ENCODE measurements around the gene VLDLR. TPM values are rescaled to one million over a fixed set of nuclear protein-coding genes. Genes with fewer than 3 reads are reported as not detected.

Gene VLDLR
- total and polyA plus RNA-seq, 2 of the 13 experiments (the other 11 are each of a cell fraction or from before 2014, with no cell fraction given) = 3.4 to 10.5 TPM

GRCh38 chr9:2634153-2634552 lies 12.6 kb downstream of the VLDLR start (continued):
- TF ChIP-seq TCF7 (IDR thresholded peaks at IDR 0.05; ENCODE audit: low read depth) (no peak), ELF4 (CRISPR knock-in tag; IDR thresholded peaks at IDR 0.05; ENCODE audit: borderline replicate concordance) (no peak), BCLAF1 (IDR thresholded peaks at IDR 0.05) (no peak), ZSCAN12 (CRISPR knock-in tag; IDR thresholded peaks at IDR 0.05) (no peak), SMARCC2 (IDR thresholded peaks at IDR 0.05) (no peak), ZKSCAN5 (CRISPR knock-in tag; IDR thresholded peaks at IDR 0.05) (no peak), U2AF2 (IDR thresholded peaks at IDR 0.05; ENCODE audit: low read depth, low read length) (no peak), NFYC (CRISPR knock-in tag; IDR thresholded peaks at IDR 0.05) (no peak), ZNF34 (CRISPR knock-in tag; IDR thresholded peaks at IDR 0.05; ENCODE audit: borderline replicate concordance) (no peak), ZNF782 (CRISPR knock-in tag; IDR thresholded peaks at IDR 0.05; ENCODE audit: borderline replicate concordance) (no peak), ZFP36L1 (CRISPR knock-in tag; IDR thresholded peaks at IDR 0.05) (no peak)
- TF ChIP-seq, protein P1, sequence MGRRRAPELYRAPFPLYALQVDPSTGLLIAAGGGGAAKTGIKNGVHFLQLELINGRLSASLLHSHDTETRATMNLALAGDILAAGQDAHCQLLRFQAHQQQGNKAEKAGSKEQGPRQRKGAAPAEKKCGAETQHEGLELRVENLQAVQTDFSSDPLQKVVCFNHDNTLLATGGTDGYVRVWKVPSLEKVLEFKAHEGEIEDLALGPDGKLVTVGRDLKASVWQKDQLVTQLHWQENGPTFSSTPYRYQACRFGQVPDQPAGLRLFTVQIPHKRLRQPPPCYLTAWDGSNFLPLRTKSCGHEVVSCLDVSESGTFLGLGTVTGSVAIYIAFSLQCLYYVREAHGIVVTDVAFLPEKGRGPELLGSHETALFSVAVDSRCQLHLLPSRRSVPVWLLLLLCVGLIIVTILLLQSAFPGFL (CRISPR knock-in tag; IDR thresholded peaks at IDR 0.05) = no peak
